NCI-H2107 (cell line): ENCODE data around the gene PPCS.
"Not testable (repeated sequence)": the region's sequence is repeated elsewhere in the genome, so short reads cannot be mapped to it uniquely, and the experiment has no call there.

ENCODE experiments used
- DNase-seq: peaks from one replicate; lab custom pipeline; 2025; lab: John Stamatoyannopoulos, UW

PPCS gene

DNA sequence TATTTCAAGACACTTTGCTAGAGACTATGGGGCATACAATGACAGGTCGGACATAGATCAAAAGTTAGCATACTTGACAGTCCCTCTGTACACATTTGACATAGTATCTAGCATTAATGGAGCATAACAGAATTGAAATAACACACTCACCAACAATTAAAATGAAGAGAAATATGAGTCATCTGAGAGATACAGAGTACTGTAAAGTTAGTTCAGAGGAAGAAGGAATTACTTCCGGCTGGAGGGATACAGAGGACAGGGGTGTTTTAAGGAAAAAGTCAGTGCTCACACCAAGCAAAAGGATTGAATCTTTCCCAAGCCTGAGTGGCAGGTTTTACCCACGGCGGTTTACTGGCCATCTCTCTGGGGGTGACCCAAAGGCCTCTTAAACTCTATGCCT lies 3.0 kb upstream of the PPCS start:
- DNase-seq = no peak

- DNase-seq = no peak
These were observed 1.9 kb upstream of the PPCS start for GRCh38 chr1:42454403-42454802.

- DNase-seq = peak; percentile 44
These were observed 379 bp downstream of the PPCS start for GRCh38 chr1:42456754-42457089.

GRCh38 chr1:42461196-42461595 lies 4.9 kb downstream of the PPCS start:
- DNase-seq = no peak

GRCh38 chr1:42462828-42463763 lies 6.8 kb downstream of the PPCS start, which contains the start of gene CCDC30:
TSS of gene CCDC30 (plus strand) at chr1:42463286. CDS start at chr1:42480552, 17,266 bp downstream.
- DNase-seq = peak; percentile 98

GRCh38 chr1:42463921-42464320 lies 7.6 kb downstream of the PPCS start:
- DNase-seq = no peak

- DNase-seq = no peak
These were observed 9.7 kb downstream of the PPCS start for GRCh38 chr1:42466030-42466429.

GRCh38 chr1:42469727-42470126 lies 13.4 kb downstream of the PPCS start:
- DNase-seq = no peak

DNA sequence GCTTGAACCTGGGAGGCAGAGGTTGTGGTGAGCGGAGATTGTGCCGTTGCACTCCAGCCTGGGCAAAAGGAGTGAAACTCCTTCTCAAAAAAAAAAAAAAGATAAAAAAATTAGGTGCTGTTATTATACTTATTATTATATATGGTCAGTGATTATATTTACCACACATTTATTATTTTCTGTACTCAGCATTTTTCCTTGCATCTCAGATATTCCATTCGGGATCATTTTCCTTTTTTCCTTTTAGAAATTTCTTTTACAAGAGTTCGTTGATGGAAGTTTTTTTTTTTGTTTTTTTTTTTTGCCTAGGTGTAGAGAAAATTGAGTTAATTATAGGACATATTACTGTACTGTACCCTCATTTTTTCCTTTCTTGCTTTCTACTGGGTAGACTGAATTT lies 20.3 kb downstream of the PPCS start:
- DNase-seq = no peak

GRCh38 chr1:42477354-42477753 lies 21.0 kb downstream of the PPCS start:
- DNase-seq = not testable (repeated sequence)

DNA sequence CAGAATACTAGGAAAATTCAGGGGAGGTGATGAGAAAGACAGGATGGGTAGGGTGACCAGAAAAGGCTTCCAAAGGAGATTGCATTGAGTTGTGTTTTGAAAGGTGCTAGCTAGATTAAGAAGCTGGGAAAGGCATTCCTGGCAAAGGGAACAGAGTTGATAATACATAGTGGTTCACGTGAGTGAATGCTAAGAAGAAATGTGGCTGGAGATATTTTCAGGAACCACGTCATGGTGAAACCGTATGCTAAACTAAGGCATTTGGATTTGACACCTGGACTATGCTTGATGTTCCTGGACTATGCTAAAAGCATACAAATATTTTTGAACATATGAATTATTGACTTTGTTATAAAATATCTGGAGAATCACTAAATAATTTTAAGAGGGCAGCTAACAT lies 21.4 kb downstream of the PPCS start:
- no peak for DNase-seq

DNA sequence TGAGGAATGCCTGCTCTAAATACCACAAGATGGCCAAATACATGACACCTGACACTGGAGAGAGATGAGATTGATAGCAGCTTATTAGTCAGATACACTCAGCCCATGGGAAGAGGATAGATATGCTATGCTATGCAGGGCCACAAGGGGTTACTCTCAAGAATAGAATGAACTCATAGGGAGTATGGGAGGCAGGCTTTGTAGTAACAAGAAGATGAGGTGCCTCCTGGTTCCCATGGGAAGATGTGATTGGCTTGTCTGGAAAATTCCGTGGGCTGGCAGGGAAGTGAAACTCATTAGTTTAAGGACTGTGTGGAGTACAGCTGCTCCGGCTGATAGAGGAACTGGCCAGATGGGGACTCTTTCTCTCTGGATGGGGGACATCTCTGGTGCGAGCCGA lies 23.3 kb downstream of the PPCS start:
- DNase-seq = no peak

DNA sequence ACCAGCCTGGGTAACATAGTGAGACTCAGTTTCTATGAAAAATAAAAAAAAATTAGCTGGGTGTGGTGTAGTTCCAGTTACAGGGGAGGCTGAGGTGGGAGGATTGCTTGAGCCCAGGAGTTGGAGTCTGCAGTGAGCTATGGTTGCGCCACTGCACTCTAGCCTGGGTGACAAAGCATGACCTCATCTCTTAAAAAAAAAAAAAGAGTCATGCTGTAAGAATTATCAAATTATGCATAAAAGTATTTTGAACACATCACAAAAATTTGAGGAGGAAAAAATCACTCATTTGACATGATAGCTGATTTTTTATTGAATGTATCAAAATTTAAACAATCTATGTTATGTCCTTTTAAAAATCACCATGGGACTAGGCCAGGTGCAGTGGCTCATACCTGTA lies 24.6 kb downstream of the PPCS start:
- no peak for DNase-seq

GRCh38 chr1:42482635-42483153 lies 26.4 kb downstream of the PPCS start:
- no peak for DNase-seq

GRCh38 chr1:42484382-42484781 lies 28.0 kb downstream of the PPCS start:
- DNase-seq = no peak

DNA sequence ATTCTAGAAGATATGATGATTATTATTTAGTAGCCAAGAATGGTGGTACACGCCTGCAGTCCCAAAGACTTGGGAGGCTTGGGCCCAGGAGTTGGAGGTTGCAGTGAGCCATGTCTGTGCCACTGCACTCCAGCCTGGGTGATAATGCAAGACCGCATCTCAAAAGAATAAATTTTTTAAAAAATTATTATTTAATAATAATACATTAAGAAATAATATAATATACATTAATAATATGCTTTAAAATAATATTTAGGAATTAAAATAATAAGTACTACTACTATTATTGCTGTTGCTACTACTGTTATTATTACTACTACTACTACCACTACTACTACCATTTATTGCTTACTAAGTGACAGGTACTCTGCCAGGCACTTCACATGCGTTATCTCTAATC lies 33.9 kb downstream of the PPCS start:
- DNase-seq = no peak

DNA sequence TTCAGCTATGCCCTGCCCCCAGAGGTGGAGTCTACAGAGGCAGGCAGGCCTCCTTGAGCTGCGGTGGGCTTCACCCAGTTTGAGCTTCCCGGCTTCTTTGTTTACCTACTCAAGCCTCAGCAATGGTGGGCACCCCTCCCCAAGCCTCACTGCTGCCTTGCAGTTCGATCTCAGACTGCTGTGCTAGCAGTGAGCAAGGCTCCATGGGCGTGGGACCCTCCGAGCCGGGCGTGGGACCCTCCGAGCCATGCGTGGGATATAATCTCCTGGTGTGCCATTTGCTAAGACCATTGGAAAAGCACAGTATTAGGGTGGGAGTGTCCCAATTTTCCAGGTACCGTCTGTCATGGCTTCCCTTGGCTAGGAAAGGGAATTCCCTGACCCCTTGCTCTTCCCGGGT lies 45.7 kb downstream of the PPCS start:
- DNase-seq = not testable (repeated sequence)

DNA sequence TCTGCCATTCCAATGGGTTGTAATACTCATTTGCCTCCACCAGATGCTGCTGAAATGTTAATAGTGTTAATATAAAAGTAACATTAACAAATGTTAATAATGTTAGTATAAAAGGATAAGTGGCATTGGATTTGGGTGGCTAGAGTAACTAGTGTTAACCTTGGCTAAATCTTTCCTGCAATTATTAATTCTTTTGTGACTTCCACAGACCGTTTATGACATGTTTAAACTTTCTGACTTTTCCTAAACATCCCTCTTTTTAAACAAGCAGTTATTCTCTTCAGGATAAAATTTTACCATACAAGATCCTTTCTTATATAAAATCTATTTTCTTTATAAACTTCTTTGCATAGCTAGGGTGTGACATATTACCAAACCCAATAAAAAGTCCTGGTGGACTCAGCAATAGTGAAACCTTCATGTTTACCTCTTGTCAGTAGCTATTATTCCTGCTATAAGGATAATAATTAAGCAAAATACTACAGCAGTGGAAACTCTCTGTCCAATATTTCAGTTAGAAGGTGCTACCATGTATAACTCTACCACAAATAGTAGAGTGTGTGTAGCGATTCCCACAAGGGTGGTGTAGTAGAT lies 48.3 kb downstream of the PPCS start:
- no peak for DNase-seq

GRCh38 chr1:42506576-42506975 lies 50.2 kb downstream of the PPCS start:
- no peak for DNase-seq
